HCT116 (cell line): ENCODE results near the gene INKA1.

ENCODE experiments used
- CEBPB ChIP-seq: IDR thresholded peaks from 2 replicates; pipeline ENCODE4 v1.6.1; 2012; ENCODE audit warnings: low read depth
- ELF1 ChIP-seq: IDR thresholded peaks from 2 replicates; pipeline ENCODE4 v1.6.1; 2012; ENCODE audit warnings: low read depth, borderline replicate concordance
- EZH2 ChIP-seq: fragments of 200-600 bp; sonication (generic); IDR thresholded peaks from 2 replicates; pipeline ENCODE4 v1.6.1; 2017; ENCODE audit warnings: antibody characterized with exemption, mixed run types
- FOSL1 ChIP-seq: IDR thresholded peaks from 2 replicates; pipeline ENCODE4 v1.6.1; 2012; ENCODE audit warnings: low read depth
- POLR2A ChIP-seq: IDR thresholded peaks from 2 replicates; pipeline ENCODE4 v1.7.0; 2011; ENCODE audit warnings: borderline replicate concordance; ENCODE audit not compliant: insufficient read depth, insufficient read length; ENCODE audit errors: extremely low read depth
- POLR2AphosphoS5 ChIP-seq: IDR thresholded peaks from 2 replicates; pipeline ENCODE4 v1.6.1; 2011; ENCODE audit warnings: mild to moderate bottlenecking, low read depth, low read length, moderate library complexity
- RAD21 ChIP-seq: IDR thresholded peaks from 2 replicates; pipeline ENCODE4 v1.6.1; 2012; ENCODE audit warnings: low read depth, mild to moderate bottlenecking
- SP1 ChIP-seq: IDR thresholded peaks from 2 replicates; pipeline ENCODE4 v1.6.1; 2012; ENCODE audit warnings: low read depth
- TCF7L2 ChIP-seq: IDR thresholded peaks from 2 replicates; pipeline ENCODE4 v1.7.0; 2011; ENCODE audit warnings: borderline replicate concordance, inconsistent platforms; ENCODE audit not compliant: insufficient read depth, insufficient read length; ENCODE audit errors: extremely low read depth
- TF ChIP-seq, protein P1 (sequence below), 3 experiments: fragments of 200-600 bp in 1 of 3; sonication (generic) in 1 of 3; IDR thresholded peaks in 2 of 3; conservative IDR thresholded peaks in 1 of 3; 2 replicates each; pipeline ENCODE4 v1.5.1; 2012 to 2017; ENCODE audit warnings: low read depth in 2 of 3, low read length in 2 of 3, antibody characterized with exemption in 1 of 3, borderline replicate concordance in 1 of 3, control low read depth in 1 of 3, mild to moderate bottlenecking in 1 of 3, mixed read lengths in 1 of 3, mixed run types in 1 of 3, moderate library complexity in 1 of 3; ENCODE audit not compliant: insufficient read depth in 1 of 3
- TF ChIP-seq, protein P2 (sequence below): IDR thresholded peaks from 2 replicates; pipeline ENCODE4 v1.6.1; 2012
- TF ChIP-seq, protein P3 (sequence below): IDR thresholded peaks from 2 replicates; pipeline ENCODE4 v1.6.1; 2012; ENCODE audit warnings: low read depth
- TF ChIP-seq, protein P4 (sequence below): IDR thresholded peaks from 2 replicates; pipeline ENCODE4 v1.6.1; 2011; ENCODE audit warnings: mild to moderate bottlenecking, low read length, moderate library complexity; ENCODE audit not compliant: insufficient replicate concordance; ENCODE audit errors: extremely low read depth
- TF ChIP-seq, protein P5 (sequence below): IDR thresholded peaks from 2 replicates; pipeline ENCODE4 v1.6.1; 2012

DNA sequence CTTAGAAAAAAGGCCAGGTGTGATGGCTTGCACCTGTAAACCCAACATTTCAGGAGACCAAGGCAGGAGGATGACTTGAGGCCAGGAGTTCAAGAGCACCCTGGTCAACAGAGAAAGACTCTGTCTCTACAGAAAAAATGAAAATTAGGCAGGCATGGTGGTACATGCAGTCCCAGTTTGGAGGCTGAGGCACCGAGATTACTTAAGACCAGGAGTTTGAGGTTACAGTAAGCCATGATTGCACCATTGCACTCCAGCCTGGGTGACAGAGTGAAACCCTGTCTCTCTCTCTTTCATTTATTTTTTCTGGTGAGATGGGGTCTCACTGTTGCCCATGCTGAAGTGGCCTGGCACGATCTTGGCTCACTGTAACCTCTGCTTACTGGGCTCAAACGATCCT is 41.4 kb upstream of the INKA1 start:
- TF ChIP-seq, protein P1, sequence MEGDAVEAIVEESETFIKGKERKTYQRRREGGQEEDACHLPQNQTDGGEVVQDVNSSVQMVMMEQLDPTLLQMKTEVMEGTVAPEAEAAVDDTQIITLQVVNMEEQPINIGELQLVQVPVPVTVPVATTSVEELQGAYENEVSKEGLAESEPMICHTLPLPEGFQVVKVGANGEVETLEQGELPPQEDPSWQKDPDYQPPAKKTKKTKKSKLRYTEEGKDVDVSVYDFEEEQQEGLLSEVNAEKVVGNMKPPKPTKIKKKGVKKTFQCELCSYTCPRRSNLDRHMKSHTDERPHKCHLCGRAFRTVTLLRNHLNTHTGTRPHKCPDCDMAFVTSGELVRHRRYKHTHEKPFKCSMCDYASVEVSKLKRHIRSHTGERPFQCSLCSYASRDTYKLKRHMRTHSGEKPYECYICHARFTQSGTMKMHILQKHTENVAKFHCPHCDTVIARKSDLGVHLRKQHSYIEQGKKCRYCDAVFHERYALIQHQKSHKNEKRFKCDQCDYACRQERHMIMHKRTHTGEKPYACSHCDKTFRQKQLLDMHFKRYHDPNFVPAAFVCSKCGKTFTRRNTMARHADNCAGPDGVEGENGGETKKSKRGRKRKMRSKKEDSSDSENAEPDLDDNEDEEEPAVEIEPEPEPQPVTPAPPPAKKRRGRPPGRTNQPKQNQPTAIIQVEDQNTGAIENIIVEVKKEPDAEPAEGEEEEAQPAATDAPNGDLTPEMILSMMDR (IDR thresholded peaks at IDR 0.05 in 2 of 3, conservative IDR thresholded peaks at IDR 0.05 in 1 of 3; ENCODE audit: borderline replicate concordance in 1 of 3, insufficient read depth in 1 of 3, low read depth in 2 of 3, low read length in 2 of 3) = no peak
- TF ChIP-seq RAD21 (no peak), POLR2A (no peak), SP1 (no peak), EZH2 (no peak), POLR2AphosphoS5 (no peak), CEBPB (no peak), TCF7L2 (no peak), ELF1 (no peak), FOSL1 (no peak)
- TF ChIP-seq, protein P2, sequence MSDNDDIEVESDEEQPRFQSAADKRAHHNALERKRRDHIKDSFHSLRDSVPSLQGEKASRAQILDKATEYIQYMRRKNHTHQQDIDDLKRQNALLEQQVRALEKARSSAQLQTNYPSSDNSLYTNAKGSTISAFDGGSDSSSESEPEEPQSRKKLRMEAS = no peak
- TF ChIP-seq, protein P3, sequence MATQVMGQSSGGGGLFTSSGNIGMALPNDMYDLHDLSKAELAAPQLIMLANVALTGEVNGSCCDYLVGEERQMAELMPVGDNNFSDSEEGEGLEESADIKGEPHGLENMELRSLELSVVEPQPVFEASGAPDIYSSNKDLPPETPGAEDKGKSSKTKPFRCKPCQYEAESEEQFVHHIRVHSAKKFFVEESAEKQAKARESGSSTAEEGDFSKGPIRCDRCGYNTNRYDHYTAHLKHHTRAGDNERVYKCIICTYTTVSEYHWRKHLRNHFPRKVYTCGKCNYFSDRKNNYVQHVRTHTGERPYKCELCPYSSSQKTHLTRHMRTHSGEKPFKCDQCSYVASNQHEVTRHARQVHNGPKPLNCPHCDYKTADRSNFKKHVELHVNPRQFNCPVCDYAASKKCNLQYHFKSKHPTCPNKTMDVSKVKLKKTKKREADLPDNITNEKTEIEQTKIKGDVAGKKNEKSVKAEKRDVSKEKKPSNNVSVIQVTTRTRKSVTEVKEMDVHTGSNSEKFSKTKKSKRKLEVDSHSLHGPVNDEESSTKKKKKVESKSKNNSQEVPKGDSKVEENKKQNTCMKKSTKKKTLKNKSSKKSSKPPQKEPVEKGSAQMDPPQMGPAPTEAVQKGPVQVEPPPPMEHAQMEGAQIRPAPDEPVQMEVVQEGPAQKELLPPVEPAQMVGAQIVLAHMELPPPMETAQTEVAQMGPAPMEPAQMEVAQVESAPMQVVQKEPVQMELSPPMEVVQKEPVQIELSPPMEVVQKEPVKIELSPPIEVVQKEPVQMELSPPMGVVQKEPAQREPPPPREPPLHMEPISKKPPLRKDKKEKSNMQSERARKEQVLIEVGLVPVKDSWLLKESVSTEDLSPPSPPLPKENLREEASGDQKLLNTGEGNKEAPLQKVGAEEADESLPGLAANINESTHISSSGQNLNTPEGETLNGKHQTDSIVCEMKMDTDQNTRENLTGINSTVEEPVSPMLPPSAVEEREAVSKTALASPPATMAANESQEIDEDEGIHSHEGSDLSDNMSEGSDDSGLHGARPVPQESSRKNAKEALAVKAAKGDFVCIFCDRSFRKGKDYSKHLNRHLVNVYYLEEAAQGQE = no peak
- TF ChIP-seq, protein P4, sequence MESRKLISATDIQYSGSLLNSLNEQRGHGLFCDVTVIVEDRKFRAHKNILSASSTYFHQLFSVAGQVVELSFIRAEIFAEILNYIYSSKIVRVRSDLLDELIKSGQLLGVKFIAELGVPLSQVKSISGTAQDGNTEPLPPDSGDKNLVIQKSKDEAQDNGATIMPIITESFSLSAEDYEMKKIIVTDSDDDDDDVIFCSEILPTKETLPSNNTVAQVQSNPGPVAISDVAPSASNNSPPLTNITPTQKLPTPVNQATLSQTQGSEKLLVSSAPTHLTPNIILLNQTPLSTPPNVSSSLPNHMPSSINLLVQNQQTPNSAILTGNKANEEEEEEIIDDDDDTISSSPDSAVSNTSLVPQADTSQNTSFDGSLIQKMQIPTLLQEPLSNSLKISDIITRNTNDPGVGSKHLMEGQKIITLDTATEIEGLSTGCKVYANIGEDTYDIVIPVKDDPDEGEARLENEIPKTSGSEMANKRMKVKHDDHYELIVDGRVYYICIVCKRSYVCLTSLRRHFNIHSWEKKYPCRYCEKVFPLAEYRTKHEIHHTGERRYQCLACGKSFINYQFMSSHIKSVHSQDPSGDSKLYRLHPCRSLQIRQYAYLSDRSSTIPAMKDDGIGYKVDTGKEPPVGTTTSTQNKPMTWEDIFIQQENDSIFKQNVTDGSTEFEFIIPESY = no peak
- TF ChIP-seq, protein P5, sequence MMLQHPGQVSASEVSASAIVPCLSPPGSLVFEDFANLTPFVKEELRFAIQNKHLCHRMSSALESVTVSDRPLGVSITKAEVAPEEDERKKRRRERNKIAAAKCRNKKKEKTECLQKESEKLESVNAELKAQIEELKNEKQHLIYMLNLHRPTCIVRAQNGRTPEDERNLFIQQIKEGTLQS = no peak
